H1 (cell line): ENCODE results near the gene ID2. TPM values are rescaled to one million over a fixed set of nuclear protein-coding genes. Genes with fewer than 3 reads are reported as not detected.

Source experiments
- CTCF ChIA-PET: fragments of 300-600 bp; sonication (Branson Sonifier 250); formaldehyde crosslinking; loops from one replicate; lab custom pipeline; 2021; ENCODE audit not compliant: partially characterized antibody; lab: Charles Lee
- POLR2A ChIA-PET: fragments of 300-600 bp; sonication (Branson Sonifier 250); formaldehyde crosslinking; loops from one replicate; lab custom pipeline; 2021; ENCODE audit warnings: inconsistent platforms; ENCODE audit not compliant: partially characterized antibody; lab: Charles Lee
- DNase-seq, 2 experiments: peaks; one replicate each; pipeline versions ENCODE4 v3.0.0 to v3.0.0-alpha.2; 2010 to 2022; ENCODE audit warnings: low spot score in 2 of 2, low read depth in 1 of 2, mixed read lengths in 1 of 2
- FAIRE-seq: peaks from 2 replicates; lab custom pipeline; 2011; peaks lifted over from hg19 to GRCh38; lab: Jason Lieb, UNC
- H2AFZ ChIP-seq: 2 replicates; pipeline ENCODE4 v1.8.1; 2012; ENCODE audit warnings: low read length, inconsistent platforms
- H2AK5ac ChIP-seq: 2 replicates; pipeline ENCODE4 v1.6.1; 2013; ENCODE audit warnings: low read depth, low read length
- H2BK120ac ChIP-seq: replicated peaks from 2 replicates; pipeline ENCODE3; 2013; ENCODE audit warnings: low read depth, low read length, inconsistent platforms
- H2BK12ac ChIP-seq: 2 replicates; pipeline ENCODE4 v1.6.1; 2013; ENCODE audit warnings: low read depth, low read length
- H2BK15ac ChIP-seq: 2 replicates; pipeline ENCODE4 v1.6.1; 2013; ENCODE audit warnings: low read length
- H2BK20ac ChIP-seq: 2 replicates; pipeline ENCODE4 v1.6.1; 2013; ENCODE audit warnings: low read length
- H2BK5ac ChIP-seq: 2 replicates; pipeline ENCODE4 v1.6.1; 2013; ENCODE audit warnings: low read depth, low read length
- H3K14ac ChIP-seq: 2 replicates; pipeline ENCODE4 v1.6.1; 2013; ENCODE audit warnings: inconsistent platforms; ENCODE audit not compliant: insufficient read length
- H3K18ac ChIP-seq: 2 replicates; pipeline ENCODE4 v1.6.1; 2013; ENCODE audit warnings: low read length; ENCODE audit errors: extremely low read depth
- H3K23ac ChIP-seq: 2 replicates; pipeline ENCODE4 v1.6.1; 2013; ENCODE audit warnings: inconsistent platforms; ENCODE audit not compliant: insufficient read length
- H3K23me2 ChIP-seq: 2 replicates; pipeline ENCODE4 v1.6.1; 2013; ENCODE audit warnings: low read depth, low read length
- H3K27ac ChIP-seq: 2 replicates; pipeline ENCODE4 v1.6.1; 2011; ENCODE audit warnings: low read depth, low read length, inconsistent platforms
- H3K27me3 ChIP-seq, 4 experiments: replicated peaks in 1 of 4; 1 replicate in 1 of 4; 2 replicates in 3 of 4; pipeline versions ENCODE4 v1.6.1 to v1.8.1; 2011 to 2013; ENCODE audit warnings: low read length in 3 of 4, mild to moderate bottlenecking in 3 of 4, inconsistent platforms in 2 of 4, mixed read lengths in 2 of 4, moderate library complexity in 1 of 4; ENCODE audit not compliant: control insufficient read depth in 3 of 4, insufficient read depth in 3 of 4; ENCODE audit errors: extremely low read depth in 1 of 4
- H3K36me3 ChIP-seq, 4 experiments: 2 replicates each; pipeline versions ENCODE4 v1.6.1 to v1.8.1; 2011 to 2013; ENCODE audit warnings: mild to moderate bottlenecking in 4 of 4, low read length in 3 of 4, moderate library complexity in 2 of 4, control low read depth in 1 of 4, inconsistent platforms in 1 of 4; ENCODE audit not compliant: insufficient read depth in 4 of 4, control insufficient read depth in 2 of 4
- H3K4ac ChIP-seq: replicated peaks from 2 replicates; pipeline ENCODE3; 2013; ENCODE audit warnings: low read length, low read depth, mixed read lengths, inconsistent platforms; ENCODE audit not compliant: insufficient read length
- H3K4me1 ChIP-seq, 4 experiments: replicated peaks in 1 of 4; 1 replicate in 1 of 4; 2 replicates in 3 of 4; pipeline versions ENCODE4 v1.6.1 to v1.8.1; 2011 to 2013; ENCODE audit warnings: low read length in 3 of 4, inconsistent platforms in 2 of 4, mixed read lengths in 1 of 4; ENCODE audit not compliant: insufficient read depth in 4 of 4, control insufficient read depth in 3 of 4
- H3K4me2 ChIP-seq, 2 experiments: 2 replicates each; pipeline versions ENCODE4 v1.6.1 to v1.8.1; 2011 to 2013; ENCODE audit warnings: low read depth in 2 of 2, low read length in 2 of 2, control low read depth in 1 of 2, inconsistent platforms in 1 of 2, mild to moderate bottlenecking in 1 of 2; ENCODE audit not compliant: insufficient read depth in 1 of 2
- H3K4me3 ChIP-seq, 4 experiments: fragments of 200-600, 300-600 bp in 1 of 4; sonication (generic), shearing (Covaris generic), sonication (Bioruptor Twin) in 1 of 4; 2 replicates each; pipeline versions ENCODE4 v1.5.1 to v1.8.1; 2011 to 2016; ENCODE audit warnings: low read length in 4 of 4, low read depth in 3 of 4, control low read depth in 2 of 4, inconsistent platforms in 2 of 4, mild to moderate bottlenecking in 2 of 4, mixed read lengths in 1 of 4, moderate library complexity in 1 of 4; ENCODE audit not compliant: insufficient read depth in 2 of 4; ENCODE audit errors: extremely low read depth in 1 of 4
- H3K56ac ChIP-seq: replicated peaks from 2 replicates; pipeline ENCODE3; 2013; ENCODE audit warnings: low read depth, mild to moderate bottlenecking, mixed read lengths, low read length, inconsistent platforms; ENCODE audit not compliant: insufficient read length
- H3K79me1 ChIP-seq: 2 replicates; pipeline ENCODE4 v1.6.1; 2013; ENCODE audit warnings: low read depth, low read length, control low read depth
- H3K79me2 ChIP-seq, 2 experiments: 2 replicates each; pipeline versions ENCODE4 v1.6.1 to v1.8.1; 2012 to 2013; ENCODE audit warnings: low read length in 2 of 2, mild to moderate bottlenecking in 2 of 2, inconsistent platforms in 1 of 2; ENCODE audit not compliant: insufficient read depth in 2 of 2, control insufficient read depth in 1 of 2
- H3K9ac ChIP-seq, 4 experiments: replicated peaks in 1 of 4; 1 replicate in 1 of 4; 2 replicates in 3 of 4; pipeline versions ENCODE4 v1.6.1 to v1.8.1; 2011 to 2013; ENCODE audit warnings: low read depth in 3 of 4, low read length in 3 of 4, control low read depth in 2 of 4, mild to moderate bottlenecking in 2 of 4, moderate library complexity in 2 of 4, inconsistent platforms in 1 of 4; ENCODE audit errors: extremely low read depth in 1 of 4
- H3K9me3 ChIP-seq, 2 experiments: 2 replicates each; pipeline versions ENCODE4 v1.6.1 to v1.8.1; 2012 to 2013; ENCODE audit warnings: mild to moderate bottlenecking in 2 of 2, moderate library complexity in 2 of 2, control low read depth in 1 of 2, inconsistent platforms in 1 of 2, low read depth in 1 of 2, low read length in 1 of 2, mixed read lengths in 1 of 2; ENCODE audit not compliant: insufficient read depth in 2 of 2
- H4K20me1 ChIP-seq, 2 experiments: replicated peaks in 1 of 2; 2 replicates each; pipeline versions ENCODE3 to v1.8.1; 2011 to 2013; ENCODE audit warnings: inconsistent platforms in 2 of 2, low read length in 2 of 2, mild to moderate bottlenecking in 1 of 2; ENCODE audit not compliant: insufficient read depth in 2 of 2, control insufficient read depth in 1 of 2
- H4K5ac ChIP-seq: 2 replicates; pipeline ENCODE4 v1.6.1; 2013; ENCODE audit warnings: low read length, low read depth, mixed read lengths, inconsistent platforms; ENCODE audit not compliant: insufficient read length
- H4K8ac ChIP-seq: 2 replicates; pipeline ENCODE4 v1.8.0; 2013; ENCODE audit warnings: mild to moderate bottlenecking, moderate library complexity, low read length, inconsistent platforms; ENCODE audit not compliant: insufficient read depth; ENCODE audit errors: extremely low read depth
- H4K91ac ChIP-seq: replicated peaks from 2 replicates; pipeline ENCODE3; 2013; ENCODE audit warnings: low read length, mixed read lengths, inconsistent platforms; ENCODE audit not compliant: insufficient read length
- BCL11A ChIP-seq, 2 experiments: IDR thresholded peaks; one replicate each; pipeline ENCODE4 v1.6.1; 2011; ENCODE audit warnings: low read depth in 2 of 2, low read length in 2 of 2, mild to moderate bottlenecking in 2 of 2
- CBX5 ChIP-seq: fragments of 300-800, 300-1000 bp; sonication (generic); IDR thresholded peaks from 2 replicates; pipeline ENCODE4 v1.7.1; 2016; ENCODE audit warnings: antibody characterized with exemption, low read length, low read depth
- RBBP5 ChIP-seq: IDR thresholded peaks from 2 replicates; pipeline ENCODE4 v1.7.1; 2012; ENCODE audit warnings: low read depth, mild to moderate bottlenecking, inconsistent platforms, low read length, moderate library complexity, borderline replicate concordance
- TBP ChIP-seq: IDR thresholded peaks from 2 replicates; pipeline ENCODE4 v1.6.1; 2011; ENCODE audit warnings: low read depth, low read length, improper control_type of control experiment
- WGBS, 2 experiments: shearing (Covaris generic) in 1 of 2; methylation state at CpG; one replicate each; pipeline versions ENCODE4 v1.1.6 to v1.1.7; 2013 to 2015; ENCODE audit warnings: low lambda C conversion rate in 2 of 2, mixed read lengths in 2 of 2, inconsistent platforms in 1 of 2, low coverage in 1 of 2, missing lambda C conversion rate in 1 of 2; ENCODE audit not compliant: insufficient replicate concordance in 2 of 2, insufficient coverage in 1 of 2, insufficient read length in 1 of 2; ENCODE audit errors: extremely low coverage in 1 of 2, missing lambda C conversion rate in 1 of 2; 5-methylcytosine and 5-hydroxymethylcytosine counted together
- polyA plus RNA-seq, 7 experiments: library from polyadenylated mRNA; depleted of rRNA in 3 of 7; stranded (reverse) in 5 of 7; unstranded in 2 of 7; fragments of >200 nt in 5 of 7; fragments of 200-250 nt in 2 of 7; gene quantifications; 1 replicate in 5 of 7; 2 replicates in 1 of 7; 4 replicates in 1 of 7; pipeline versions ENCODE4 v1.2.1 to v1.2.3, GENCODE V29; 2011 to 2013; ENCODE audit warnings: missing spikeins in 2 of 7, mixed read lengths in 2 of 7
- total RNA-seq: library from RNA; stranded (reverse); fragmentation: NEBNext Ultra II Directional; extraction: Animal tissue kit (Norgen Biotek cat#: 25700); gene quantifications from 2 replicates; pipeline ENCODE4 v1.2.1, GENCODE V29; 2021

ID2 gene
- total and polyA plus RNA-seq, 2 of the 8 experiments (the other 6 are each of a cell fraction or from before 2014, with no cell fraction given): 36.7 to 214 TPM

DNA sequence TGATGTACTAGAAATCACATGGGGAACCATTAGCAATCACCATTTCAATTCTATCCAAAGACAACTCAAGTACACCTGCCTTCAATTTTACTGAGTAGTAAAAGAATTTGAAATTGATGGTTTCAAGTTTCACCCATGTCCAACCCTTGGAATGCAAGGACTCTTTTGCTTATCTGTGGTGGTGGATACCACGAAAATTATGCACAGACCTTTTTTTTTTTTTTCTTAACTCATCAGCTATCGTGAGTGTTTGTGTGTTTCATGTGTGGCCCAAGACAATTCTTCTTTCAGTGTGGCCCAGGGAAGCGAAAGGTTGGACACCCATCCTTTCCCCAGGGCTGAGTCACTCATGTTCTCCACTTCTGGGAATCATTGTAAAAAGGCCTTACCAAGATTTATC is 23.1 kb downstream of the ID2 start:
- WGBS, 2 experiments: 86% methylated on average over 3 of the region's 3 CpGs; no CpG with 5 or more reads in 1 of the 2 experiments
- ChIA-PET POLR2A (interaction anchor here (0.7 kb wide), 1 partner anchor 136 kb away, joined by 3 read pairs; no protein-coding TSS in a partner anchor), CTCF (interaction anchor here (1.2 kb wide), 1 partner anchor 11 kb away, joined by 4 read pairs; no protein-coding TSS in a partner anchor)
- Histone ChIP-seq H3K27me3 (no peaks in the 10 kb centered on the region), H4K8ac (no peak overlapping the region), H4K20me1 (no peaks in the 10 kb centered on the region), H3K4ac (no peak overlapping the region), H3K23ac (no peak overlapping the region), H3K14ac (no peak overlapping the region), H3K79me2 (no peaks in the 10 kb centered on the region), H3K79me1 (no peaks in the 10 kb centered on the region), H3K4me1 (no peaks in the 10 kb centered on the region; a peak in 1 of 7 replicates), H3K9ac (no peak overlapping the region), H2AFZ (no peak overlapping the region), H2BK15ac (no peak overlapping the region), H3K9me3 (no peaks in the 10 kb centered on the region), H3K27ac (no peak overlapping the region), H2BK20ac (no peak overlapping the region), H3K56ac (no peak overlapping the region), H3K36me3 (no peaks in the 10 kb centered on the region), H3K18ac (no peak overlapping the region), H3K4me3 (no peak overlapping the region), H2BK5ac (no peak overlapping the region), H4K5ac (no peak overlapping the region), H2AK5ac (no peak overlapping the region), H3K23me2 (no peaks in the 10 kb centered on the region), H3K4me2 (no peak overlapping the region), H2BK12ac (no peak overlapping the region), H2BK120ac (no peak overlapping the region), H4K91ac (no peak overlapping the region)
- TF ChIP-seq BCL11A (IDR thresholded peaks at IDR 0.05; ENCODE audit: low read depth in 2 of 2, low read length in 2 of 2): no peak
- no peak for TF ChIP-seq RBBP5
- no peak for TF ChIP-seq TBP
- TF ChIP-seq CBX5: no peak
- no peak for FAIRE-seq
- no peak for DNase-seq
